ENCODE results near the gene OPCML. TPM values are rescaled to one million over a fixed set of nuclear protein-coding genes. Genes with fewer than 3 reads are reported as not detected.

OPCML gene
- total RNA-seq, 1 donor: not detected

DNA sequence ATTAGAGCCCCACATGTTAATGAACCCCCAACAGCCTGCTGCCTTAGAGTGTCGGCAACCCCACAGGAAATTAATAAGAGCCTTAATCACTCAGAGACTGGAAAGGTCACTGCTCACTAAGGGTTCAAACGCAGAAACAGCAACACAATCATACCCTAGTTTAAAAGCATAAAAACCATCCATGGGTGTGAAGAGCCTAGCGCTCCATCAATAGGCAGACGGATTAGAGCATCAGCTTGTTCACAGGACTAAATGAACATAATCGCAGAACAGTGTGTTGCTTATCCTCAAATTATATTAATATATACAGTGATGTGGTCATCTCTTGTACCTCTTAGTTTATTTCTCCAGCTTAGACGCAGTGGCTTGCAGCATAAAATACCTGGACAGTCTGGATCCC is 720.7 kb downstream of the OPCML start:
- TF ChIP-seq, protein P1, sequence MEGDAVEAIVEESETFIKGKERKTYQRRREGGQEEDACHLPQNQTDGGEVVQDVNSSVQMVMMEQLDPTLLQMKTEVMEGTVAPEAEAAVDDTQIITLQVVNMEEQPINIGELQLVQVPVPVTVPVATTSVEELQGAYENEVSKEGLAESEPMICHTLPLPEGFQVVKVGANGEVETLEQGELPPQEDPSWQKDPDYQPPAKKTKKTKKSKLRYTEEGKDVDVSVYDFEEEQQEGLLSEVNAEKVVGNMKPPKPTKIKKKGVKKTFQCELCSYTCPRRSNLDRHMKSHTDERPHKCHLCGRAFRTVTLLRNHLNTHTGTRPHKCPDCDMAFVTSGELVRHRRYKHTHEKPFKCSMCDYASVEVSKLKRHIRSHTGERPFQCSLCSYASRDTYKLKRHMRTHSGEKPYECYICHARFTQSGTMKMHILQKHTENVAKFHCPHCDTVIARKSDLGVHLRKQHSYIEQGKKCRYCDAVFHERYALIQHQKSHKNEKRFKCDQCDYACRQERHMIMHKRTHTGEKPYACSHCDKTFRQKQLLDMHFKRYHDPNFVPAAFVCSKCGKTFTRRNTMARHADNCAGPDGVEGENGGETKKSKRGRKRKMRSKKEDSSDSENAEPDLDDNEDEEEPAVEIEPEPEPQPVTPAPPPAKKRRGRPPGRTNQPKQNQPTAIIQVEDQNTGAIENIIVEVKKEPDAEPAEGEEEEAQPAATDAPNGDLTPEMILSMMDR (IDR thresholded peaks at IDR 0.05; ENCODE audit: insufficient read depth, low read depth, low read length): no peak
- H3K4me3 ChIP-seq (ENCODE audit: low read depth, low read length): no peak overlapping the region
- DNase-seq (ENCODE audit: low read depth): no peak

DNA sequence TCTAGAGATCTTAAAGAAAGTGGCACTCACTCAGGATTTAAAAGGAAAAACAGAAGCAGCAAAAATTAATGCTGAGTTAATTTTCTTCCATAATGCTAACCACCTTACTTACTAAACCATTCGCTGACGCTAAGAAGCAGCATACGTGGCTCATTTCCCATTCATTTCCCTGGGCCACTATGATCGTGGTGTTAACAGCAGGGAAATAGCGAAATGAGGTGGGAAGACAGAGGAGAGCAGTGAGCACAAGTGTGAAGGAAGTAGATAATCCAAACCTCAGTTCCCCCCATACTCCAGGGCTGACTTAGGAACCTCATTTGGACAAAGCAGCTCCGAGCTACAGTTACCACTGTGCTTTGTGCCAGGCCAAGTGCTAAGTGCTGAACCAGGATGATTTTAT is 723.2 kb downstream of the OPCML start:
- H3K4me3 ChIP-seq (ENCODE audit: low read depth, low read length): no peak overlapping the region
- DNase-seq (ENCODE audit: low read depth): no peak
- TF ChIP-seq, protein P1 (IDR thresholded peaks at IDR 0.05; ENCODE audit: insufficient read depth, low read depth, low read length): no peak

DNA sequence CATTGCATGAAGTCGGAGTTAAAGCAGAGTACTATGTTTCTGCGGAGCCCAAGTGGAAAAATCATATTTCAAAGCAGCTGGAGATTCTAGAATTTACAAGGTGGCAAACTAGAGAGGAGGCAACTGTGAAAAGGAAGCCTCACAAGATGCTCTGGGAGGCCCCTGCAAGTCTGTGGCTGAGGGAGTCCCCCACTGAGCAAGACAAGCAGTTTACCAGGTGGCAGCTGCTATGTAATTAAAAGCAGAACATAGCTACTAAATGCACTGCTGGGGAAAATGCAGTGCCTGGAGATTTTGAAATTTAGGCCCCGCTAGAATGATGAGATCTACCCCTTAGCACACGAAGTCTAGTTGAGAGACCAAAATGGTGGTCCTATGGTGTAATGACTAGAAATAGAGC is 728.0 kb downstream of the OPCML start:
- DNase-seq (ENCODE audit: low read depth): no peak
- H3K4me3 ChIP-seq (ENCODE audit: low read depth, low read length): no peak overlapping the region
- TF ChIP-seq, protein P1 (IDR thresholded peaks at IDR 0.05; ENCODE audit: insufficient read depth, low read depth, low read length): no peak

DNA sequence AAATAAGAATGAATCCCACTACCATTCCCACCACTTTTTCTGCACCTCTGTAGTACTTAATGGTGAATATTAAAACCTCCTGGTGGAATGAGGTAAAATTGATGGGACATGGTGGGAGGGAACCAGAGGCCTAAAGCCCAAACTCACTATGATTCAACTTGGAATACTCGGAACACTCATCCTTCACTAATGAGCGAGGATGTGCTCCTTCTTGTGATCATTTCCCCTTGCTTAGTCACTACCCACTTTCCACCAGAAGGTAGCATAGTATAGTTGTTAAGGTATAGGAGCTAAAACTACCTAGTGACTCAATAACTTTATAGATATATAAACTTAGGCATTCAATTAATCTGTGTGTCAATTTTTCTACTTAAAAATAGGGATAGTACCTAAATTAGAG is 728.9 kb downstream of the OPCML start:
- no peak overlapping the region for H3K4me3 ChIP-seq (ENCODE audit: low read depth, low read length)
- TF ChIP-seq, protein P1 (IDR thresholded peaks at IDR 0.05; ENCODE audit: insufficient read depth, low read depth, low read length): no peak
- no peak for DNase-seq (ENCODE audit: low read depth)

DNA sequence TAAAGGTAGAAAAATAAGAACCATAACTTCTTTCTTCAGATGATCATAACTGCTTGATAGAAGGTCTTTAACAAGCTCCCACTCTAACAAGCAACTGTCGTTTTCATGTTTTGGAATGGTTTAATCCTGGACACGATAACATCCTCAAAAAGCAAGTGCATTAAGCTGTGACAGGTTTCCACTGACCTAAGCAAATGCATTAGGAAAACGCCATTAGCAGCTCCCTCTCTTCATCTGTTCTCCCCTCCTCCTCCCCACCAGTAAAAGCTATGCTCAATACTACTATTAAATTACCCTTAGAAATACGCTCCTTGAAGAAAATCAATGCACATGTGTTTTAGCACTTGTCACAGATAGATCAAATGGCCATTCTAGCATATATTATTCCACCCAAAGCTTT is 729.4 kb downstream of the OPCML start:
- no peak for DNase-seq (ENCODE audit: low read depth)
- no peak overlapping the region for H3K4me3 ChIP-seq (ENCODE audit: low read depth, low read length)
- TF ChIP-seq, protein P1 (IDR thresholded peaks at IDR 0.05; ENCODE audit: insufficient read depth, low read depth, low read length): no peak

DNA sequence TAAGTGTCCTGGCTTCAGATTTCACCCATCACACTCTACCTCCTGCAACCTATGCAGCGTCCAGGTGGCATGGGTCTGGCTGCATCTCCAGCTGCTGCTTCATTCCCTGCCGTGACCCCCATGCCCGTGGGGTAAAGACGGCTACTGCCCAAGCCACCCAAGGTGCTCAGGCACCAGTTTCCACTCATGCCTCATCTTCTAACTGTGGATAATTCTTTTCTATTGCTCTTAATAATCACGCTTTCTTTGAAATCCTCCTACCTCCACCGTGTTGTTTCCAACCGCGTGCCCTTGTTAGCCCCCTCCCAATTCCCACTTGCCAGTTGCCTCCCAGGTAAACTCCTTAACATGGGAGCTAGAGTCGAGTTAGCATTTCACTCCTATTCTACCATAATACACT is 738.5 kb downstream of the OPCML start:
- no peak overlapping the region for H3K4me3 ChIP-seq (ENCODE audit: low read depth, low read length)
- DNase-seq (ENCODE audit: low read depth): no peak
- TF ChIP-seq, protein P1 (IDR thresholded peaks at IDR 0.05; ENCODE audit: insufficient read depth, low read depth, low read length): no peak

DNA sequence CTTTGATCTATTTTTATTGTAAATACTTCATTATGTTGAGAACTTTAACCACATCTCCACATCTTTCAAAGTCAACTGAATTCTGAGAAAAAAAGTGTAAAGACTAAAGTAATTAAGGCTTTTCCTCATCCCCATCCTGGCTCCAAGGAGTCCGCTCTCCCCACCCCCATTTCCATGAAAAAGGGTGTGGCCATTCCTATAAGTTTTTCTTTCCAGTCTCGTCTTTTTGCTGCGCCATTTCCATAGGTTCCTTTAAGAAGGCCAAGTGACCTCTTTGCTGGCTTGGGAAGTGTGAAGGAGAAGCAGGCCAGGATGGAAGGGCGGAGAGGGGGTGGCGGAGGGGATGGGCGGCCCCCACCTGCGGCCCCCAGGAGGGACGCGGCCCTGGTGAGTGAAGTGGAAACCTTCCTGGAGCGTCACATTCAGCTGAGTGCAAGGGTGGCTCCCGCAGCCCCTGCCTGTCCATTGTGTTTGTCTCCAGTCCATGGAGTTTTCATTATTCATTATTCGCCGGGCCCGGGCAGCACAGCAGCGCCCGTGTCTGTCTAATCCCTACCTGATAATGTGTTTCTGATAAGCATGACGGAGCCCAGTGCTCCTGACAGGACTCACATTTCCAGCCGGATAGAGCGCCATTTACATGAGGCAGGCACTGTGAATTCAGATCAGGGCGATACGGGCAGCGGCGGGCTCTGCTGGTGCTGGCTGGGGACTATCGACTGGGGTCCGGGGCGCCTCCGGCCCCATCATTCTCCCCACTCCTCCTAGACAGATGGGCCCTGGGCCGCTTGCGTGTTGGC is 739.8 kb downstream of the OPCML start:
- TF ChIP-seq, protein P1 (IDR thresholded peaks at IDR 0.05; ENCODE audit: insufficient read depth, low read depth, low read length): no peak
- no peak overlapping the region for H3K4me3 ChIP-seq (ENCODE audit: low read depth, low read length)
- DNase-seq (ENCODE audit: low read depth): no peak
